HepG2 (cell line): ENCODE data around the gene AKR7A3. TPM values are rescaled to one million over a fixed set of nuclear protein-coding genes. Genes with fewer than 3 reads are reported as not detected.

Experiments used
- ATAC-seq: fragments of 200-7000 bp; cut with Tn5 transposase; 3 replicates; pipeline ENCODE4 v1.9.1; 2020; ENCODE audit warnings: mild to moderate bottlenecking, moderate library complexity
- BruUV-seq: library from RNA; stranded (reverse); fragments of 400-500 nt; replicated peaks from 2 replicates; lab custom pipeline; 2021; lab: Mats Ljungman, UMichigan
- CTCF ChIA-PET: fragments of 300-600 bp; formaldehyde crosslinking; extraction: SDS; loops from one replicate; lab custom pipeline; 2021; ENCODE audit warnings: low total read pairs, inconsistent platforms, low intra/inter-chr PET ratio; lab: Yijun Ruan, JAX
- POLR2A ChIA-PET: fragments of 350-600 bp; sonication (Branson Sonifier 250); formaldehyde crosslinking; loops from one replicate; lab custom pipeline; 2020; ENCODE audit warnings: antibody characterized with exemption, inconsistent platforms; lab: Yijun Ruan, JAX
- DNase-seq: peaks from one replicate; pipeline ENCODE4 v3.0.0-alpha.2; 2015; ENCODE audit warnings: low spot score
- FAIRE-seq: peaks from 3 replicates; lab custom pipeline; 2011; peaks lifted over from hg19 to GRCh38; lab: Jason Lieb, UNC
- H2AFZ ChIP-seq: one replicate; pipeline ENCODE4 v1.6.1; 2011; ENCODE audit warnings: low read length, inconsistent platforms
- H3K27ac ChIP-seq: fragments of 300-600 bp; 3 replicates; pipeline ENCODE4 v1.8.0; 2011; ENCODE audit warnings: mixed run types, mild to moderate bottlenecking, mixed read lengths, low read length, inconsistent platforms; ENCODE audit not compliant: insufficient read depth; ENCODE audit errors: extremely low read length
- H3K27me3 ChIP-seq, 2 experiments: fragments of 200-600 bp in 1 of 2; 2 replicates in 1 of 2; 3 replicates in 1 of 2; pipeline versions ENCODE4 v1.6.0 to v1.8.0; 2011; ENCODE audit warnings: low read length in 2 of 2, mild to moderate bottlenecking in 2 of 2, moderate library complexity in 2 of 2, inconsistent platforms in 1 of 2; ENCODE audit not compliant: insufficient read depth in 2 of 2, control insufficient read depth in 1 of 2
- H3K36me3 ChIP-seq, 2 experiments: fragments of 200-600 bp in 1 of 2; replicated peaks in 1 of 2; 2 replicates in 1 of 2; 3 replicates in 1 of 2; pipeline versions ENCODE4 v1.5.1 to v1.8.0; 2011; ENCODE audit warnings: low read length in 2 of 2, inconsistent platforms in 1 of 2; ENCODE audit not compliant: insufficient read depth in 2 of 2, control insufficient read depth in 1 of 2
- H3K4me1 ChIP-seq: 2 replicates; pipeline ENCODE4 v1.5.1; 2012; ENCODE audit warnings: low read length, inconsistent platforms; ENCODE audit not compliant: insufficient read depth
- H3K4me2 ChIP-seq: 2 replicates; pipeline ENCODE4 v1.6.0; 2011; ENCODE audit warnings: low read depth, low read length, inconsistent platforms
- H3K4me3 ChIP-seq, 3 experiments: fragments of 200-600 bp in 1 of 3; sonication (generic), shearing (Covaris generic) in 1 of 3; replicated peaks in 1 of 3; 2 replicates each; pipeline ENCODE4 v1.5.1; 2011 to 2016; ENCODE audit warnings: low read length in 3 of 3, inconsistent platforms in 2 of 3, low read depth in 2 of 3, mild to moderate bottlenecking in 2 of 3, control low read depth in 1 of 3, mixed read lengths in 1 of 3; ENCODE audit not compliant: insufficient read depth in 1 of 3
- H3K79me2 ChIP-seq: one replicate; pipeline ENCODE4 v1.6.1; 2011; ENCODE audit warnings: low read length, inconsistent platforms; ENCODE audit not compliant: insufficient read depth
- H3K9ac ChIP-seq: 2 replicates; pipeline ENCODE4 v1.6.0; 2011; ENCODE audit warnings: mild to moderate bottlenecking, low read depth, low read length, inconsistent platforms; ENCODE audit not compliant: insufficient read depth
- H3K9me3 ChIP-seq: 2 replicates; pipeline ENCODE4 v1.5.1; 2012; ENCODE audit warnings: mild to moderate bottlenecking, low read length
- H4K20me1 ChIP-seq: 2 replicates; pipeline ENCODE4 v1.6.0; 2011; ENCODE audit warnings: inconsistent platforms, mild to moderate bottlenecking, low read length, moderate library complexity; ENCODE audit not compliant: insufficient read depth
- BCL6 ChIP-seq: IDR thresholded peaks from 2 replicates; pipeline ENCODE4 v1.6.1; 2016; ENCODE audit warnings: missing genetic modification reagents, missing compliant biosample characterization
- BRCA1 ChIP-seq: sonication (generic); formaldehyde crosslinking; IDR thresholded peaks from 2 replicates; pipeline ENCODE4 v1.4.0; 2020; ENCODE audit warnings: missing genetic modification reagents
- GZF1 ChIP-seq: sonication (generic); formaldehyde crosslinking; IDR thresholded peaks from 2 replicates; pipeline ENCODE4 v1.5.1; 2020; ENCODE audit warnings: mild to moderate bottlenecking, missing genetic modification reagents
- STAG1 ChIP-seq: sonication (generic); formaldehyde crosslinking; IDR thresholded peaks from 2 replicates; pipeline ENCODE4 v1.4.0; 2020; ENCODE audit warnings: missing genetic modification reagents
- YEATS4 ChIP-seq: sonication (generic); formaldehyde crosslinking; IDR thresholded peaks from 2 replicates; pipeline ENCODE4 v1.4.0; 2020; ENCODE audit warnings: missing genetic modification reagents, borderline replicate concordance
- ZFYVE20 ChIP-seq: sonication (generic); formaldehyde crosslinking; IDR thresholded peaks from 2 replicates; pipeline ENCODE4 v1.8.0; 2023; ENCODE audit warnings: low read depth, mild to moderate bottlenecking, moderate library complexity, missing genetic modification reagents, borderline replicate concordance
- WGBS: methylation state at CpG from one replicate; pipeline ENCODE4 v1.1.6; 2017; ENCODE audit warnings: low lambda C conversion rate; 5-methylcytosine and 5-hydroxymethylcytosine counted together
- in situ Hi-C: cut with HindIII; loops from 2 replicates; pipeline ENCODE4 v1.10.0; 2017; ENCODE audit warnings: low pct_unique_long_range_greater_than_20kb; ENCODE audit not compliant: extremely low pct_ligation_motif_present
- intact Hi-C: fragments of 100-400 bp; cut with micrococcal nuclease; formaldehyde crosslinking; loops from one replicate; pipeline ENCODE4 v1.10.0; 2022; ENCODE audit not compliant: unreplicated experiment
- polyA plus RNA-seq, 8 experiments: library from polyadenylated mRNA; depleted of rRNA in 3 of 8; stranded (reverse) in 7 of 8; unstranded in 1 of 8; fragments of >200 nt; fragmentation: Illumina TruSeq in 4 of 8; extraction: Trizol in 4 of 8; gene quantifications; 2 replicates each; pipeline versions ENCODE4 v1.2.1 to v1.2.3, GENCODE V29; 2011 to 2016; ENCODE audit warnings: low read depth in 4 of 8, missing spikeins in 1 of 8, mixed read lengths in 1 of 8; ENCODE audit not compliant: insufficient read depth in 1 of 8
- total RNA-seq, 5 experiments: library from RNA; depleted of rRNA; stranded (reverse); fragments of >200 nt; fragmentation: Illumina TruSeq; extraction: Trizol; gene quantifications; 2 replicates each; pipeline ENCODE4 v1.2.3, GENCODE V29; 2016; ENCODE audit warnings: low read depth in 1 of 5
- TF ChIP-seq, protein P1 (sequence below): sonication (generic); formaldehyde crosslinking; conservative IDR thresholded peaks from 2 replicates; pipeline ENCODE4 v1.4.0; 2020; ENCODE audit warnings: missing genetic modification reagents
- TF ChIP-seq, protein P2 (sequence below): sonication (generic); formaldehyde crosslinking; IDR thresholded peaks from 2 replicates; pipeline ENCODE4 v1.4.0; 2020; ENCODE audit warnings: missing genetic modification reagents, borderline replicate concordance
- TF ChIP-seq, protein P3 (sequence below): sonication (generic); formaldehyde crosslinking; IDR thresholded peaks from 2 replicates; pipeline ENCODE4 v1.4.0; 2020; ENCODE audit warnings: missing genetic modification reagents, borderline replicate concordance

AKR7A3 gene
- total and polyA plus RNA-seq, 2 of the 13 experiments (the other 11 are each of a cell fraction or from before 2014, with no cell fraction given): 0.58 to 1.00 TPM

DNA sequence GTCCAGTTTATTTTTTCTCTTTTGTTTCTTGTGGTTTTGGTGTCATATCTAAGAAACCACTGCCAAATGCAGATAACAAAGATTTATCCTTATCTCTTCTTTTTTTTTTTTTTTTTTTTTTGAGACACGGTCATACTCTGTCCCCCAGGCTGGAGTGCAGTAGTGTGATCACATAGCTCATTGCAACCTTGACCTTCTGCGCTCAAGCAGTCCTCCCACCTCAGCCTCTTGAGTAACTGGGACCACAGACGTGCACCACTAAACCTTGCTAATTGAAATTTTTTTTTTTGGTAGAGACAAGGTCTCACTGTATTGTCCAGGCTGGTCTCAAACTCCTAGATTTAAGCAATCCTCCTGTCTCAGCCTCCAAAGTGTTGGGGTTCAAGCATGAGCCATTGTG is 32.5 kb upstream of the AKR7A3 start:
- Histone ChIP-seq H3K36me3 (peaks cover 15 to 52% of the 10 kb centered on the region in 2 experiments), H3K4me1 (peaks cover 2% of the 10 kb centered on the region; the same call in 1 of the 2 replicates), H3K79me2 (no peaks in the 10 kb centered on the region), H4K20me1 (no peaks in the 10 kb centered on the region), H3K27me3 (no peaks in the 10 kb centered on the region), H3K4me3 (no peak overlapping the region), H3K27ac (no peak overlapping the region), H2AFZ (no peak overlapping the region), H3K9me3 (no peaks in the 10 kb centered on the region), H3K4me2 (no peak overlapping the region), H3K9ac (no peak overlapping the region)
- CTCF ChIA-PET: no interaction called here
- BruUV-seq: no TSS peak
- DNase-seq (no peak), ATAC-seq (no peak), FAIRE-seq (no peak)
- TF ChIP-seq GZF1 (no peak), ZFYVE20 (CRISPR knock-in tag) (no peak), STAG1 (no peak), YEATS4 (CRISPR knock-in tag) (no peak), BCL6 (CRISPR knock-in tag) (no peak), BRCA1 (CRISPR knock-in tag) (no peak)
- TF ChIP-seq, protein P1, sequence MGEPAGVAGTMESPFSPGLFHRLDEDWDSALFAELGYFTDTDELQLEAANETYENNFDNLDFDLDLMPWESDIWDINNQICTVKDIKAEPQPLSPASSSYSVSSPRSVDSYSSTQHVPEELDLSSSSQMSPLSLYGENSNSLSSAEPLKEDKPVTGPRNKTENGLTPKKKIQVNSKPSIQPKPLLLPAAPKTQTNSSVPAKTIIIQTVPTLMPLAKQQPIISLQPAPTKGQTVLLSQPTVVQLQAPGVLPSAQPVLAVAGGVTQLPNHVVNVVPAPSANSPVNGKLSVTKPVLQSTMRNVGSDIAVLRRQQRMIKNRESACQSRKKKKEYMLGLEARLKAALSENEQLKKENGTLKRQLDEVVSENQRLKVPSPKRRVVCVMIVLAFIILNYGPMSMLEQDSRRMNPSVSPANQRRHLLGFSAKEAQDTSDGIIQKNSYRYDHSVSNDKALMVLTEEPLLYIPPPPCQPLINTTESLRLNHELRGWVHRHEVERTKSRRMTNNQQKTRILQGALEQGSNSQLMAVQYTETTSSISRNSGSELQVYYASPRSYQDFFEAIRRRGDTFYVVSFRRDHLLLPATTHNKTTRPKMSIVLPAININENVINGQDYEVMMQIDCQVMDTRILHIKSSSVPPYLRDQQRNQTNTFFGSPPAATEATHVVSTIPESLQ: no peak
- TF ChIP-seq, protein P2, sequence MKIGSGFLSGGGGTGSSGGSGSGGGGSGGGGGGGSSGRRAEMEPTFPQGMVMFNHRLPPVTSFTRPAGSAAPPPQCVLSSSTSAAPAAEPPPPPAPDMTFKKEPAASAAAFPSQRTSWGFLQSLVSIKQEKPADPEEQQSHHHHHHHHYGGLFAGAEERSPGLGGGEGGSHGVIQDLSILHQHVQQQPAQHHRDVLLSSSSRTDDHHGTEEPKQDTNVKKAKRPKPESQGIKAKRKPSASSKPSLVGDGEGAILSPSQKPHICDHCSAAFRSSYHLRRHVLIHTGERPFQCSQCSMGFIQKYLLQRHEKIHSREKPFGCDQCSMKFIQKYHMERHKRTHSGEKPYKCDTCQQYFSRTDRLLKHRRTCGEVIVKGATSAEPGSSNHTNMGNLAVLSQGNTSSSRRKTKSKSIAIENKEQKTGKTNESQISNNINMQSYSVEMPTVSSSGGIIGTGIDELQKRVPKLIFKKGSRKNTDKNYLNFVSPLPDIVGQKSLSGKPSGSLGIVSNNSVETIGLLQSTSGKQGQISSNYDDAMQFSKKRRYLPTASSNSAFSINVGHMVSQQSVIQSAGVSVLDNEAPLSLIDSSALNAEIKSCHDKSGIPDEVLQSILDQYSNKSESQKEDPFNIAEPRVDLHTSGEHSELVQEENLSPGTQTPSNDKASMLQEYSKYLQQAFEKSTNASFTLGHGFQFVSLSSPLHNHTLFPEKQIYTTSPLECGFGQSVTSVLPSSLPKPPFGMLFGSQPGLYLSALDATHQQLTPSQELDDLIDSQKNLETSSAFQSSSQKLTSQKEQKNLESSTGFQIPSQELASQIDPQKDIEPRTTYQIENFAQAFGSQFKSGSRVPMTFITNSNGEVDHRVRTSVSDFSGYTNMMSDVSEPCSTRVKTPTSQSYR (CRISPR knock-in tag): no peak
- TF ChIP-seq, protein P3, sequence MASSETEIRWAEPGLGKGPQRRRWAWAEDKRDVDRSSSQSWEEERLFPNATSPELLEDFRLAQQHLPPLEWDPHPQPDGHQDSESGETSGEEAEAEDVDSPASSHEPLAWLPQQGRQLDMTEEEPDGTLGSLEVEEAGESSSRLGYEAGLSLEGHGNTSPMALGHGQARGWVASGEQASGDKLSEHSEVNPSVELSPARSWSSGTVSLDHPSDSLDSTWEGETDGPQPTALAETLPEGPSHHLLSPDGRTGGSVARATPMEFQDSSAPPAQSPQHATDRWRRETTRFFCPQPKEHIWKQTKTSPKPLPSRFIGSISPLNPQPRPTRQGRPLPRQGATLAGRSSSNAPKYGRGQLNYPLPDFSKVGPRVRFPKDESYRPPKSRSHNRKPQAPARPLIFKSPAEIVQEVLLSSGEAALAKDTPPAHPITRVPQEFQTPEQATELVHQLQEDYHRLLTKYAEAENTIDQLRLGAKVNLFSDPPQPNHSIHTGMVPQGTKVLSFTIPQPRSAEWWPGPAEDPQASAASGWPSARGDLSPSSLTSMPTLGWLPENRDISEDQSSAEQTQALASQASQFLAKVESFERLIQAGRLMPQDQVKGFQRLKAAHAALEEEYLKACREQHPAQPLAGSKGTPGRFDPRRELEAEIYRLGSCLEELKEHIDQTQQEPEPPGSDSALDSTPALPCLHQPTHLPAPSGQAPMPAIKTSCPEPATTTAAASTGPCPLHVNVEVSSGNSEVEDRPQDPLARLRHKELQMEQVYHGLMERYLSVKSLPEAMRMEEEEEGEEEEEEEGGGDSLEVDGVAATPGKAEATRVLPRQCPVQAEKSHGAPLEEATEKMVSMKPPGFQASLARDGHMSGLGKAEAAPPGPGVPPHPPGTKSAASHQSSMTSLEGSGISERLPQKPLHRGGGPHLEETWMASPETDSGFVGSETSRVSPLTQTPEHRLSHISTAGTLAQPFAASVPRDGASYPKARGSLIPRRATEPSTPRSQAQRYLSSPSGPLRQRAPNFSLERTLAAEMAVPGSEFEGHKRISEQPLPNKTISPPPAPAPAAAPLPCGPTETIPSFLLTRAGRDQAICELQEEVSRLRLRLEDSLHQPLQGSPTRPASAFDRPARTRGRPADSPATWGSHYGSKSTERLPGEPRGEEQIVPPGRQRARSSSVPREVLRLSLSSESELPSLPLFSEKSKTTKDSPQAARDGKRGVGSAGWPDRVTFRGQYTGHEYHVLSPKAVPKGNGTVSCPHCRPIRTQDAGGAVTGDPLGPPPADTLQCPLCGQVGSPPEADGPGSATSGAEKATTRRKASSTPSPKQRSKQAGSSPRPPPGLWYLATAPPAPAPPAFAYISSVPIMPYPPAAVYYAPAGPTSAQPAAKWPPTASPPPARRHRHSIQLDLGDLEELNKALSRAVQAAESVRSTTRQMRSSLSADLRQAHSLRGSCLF (CRISPR knock-in tag): no peak
- WGBS: 89% methylated on average over 3 of the region's 3 CpGs
- intact Hi-C loops: no loop called here
- in situ Hi-C loops: no loop called here
- POLR2A ChIA-PET: no interaction called here
